CD14-positive monocyte (primary cell): ENCODE measurements around the gene MID1IP1. TPM values are rescaled to one million over a fixed set of nuclear protein-coding genes. Genes with fewer than 3 reads are reported as not detected.

ENCODE experiments used
- DNase-seq, 3 donors: peaks; one replicate each; pipeline ENCODE4 v3.0.0-alpha.2; 2011 to 2022
- H2AFZ ChIP-seq: 2 replicates; pipeline ENCODE4 v1.6.0; 2012; ENCODE audit warnings: mild to moderate bottlenecking, low read depth, low read length, inconsistent platforms; ENCODE audit not compliant: insufficient read depth, poor library complexity, severe bottlenecking
- H3K27ac ChIP-seq, 2 donors: 1 replicate in 1 of 2; 2 replicates in 1 of 2; pipeline ENCODE4 v1.5.1; 2012 to 2013; ENCODE audit warnings: low read length in 2 of 2, control low read depth in 1 of 2, inconsistent platforms in 1 of 2, low read depth in 1 of 2, mild to moderate bottlenecking in 1 of 2
- H3K27me3 ChIP-seq, 2 donors: one replicate each; pipeline versions ENCODE4 v1.6.0 to v1.6.1; 2011 to 2013; ENCODE audit warnings: low read length in 2 of 2; ENCODE audit not compliant: control insufficient read depth in 2 of 2, insufficient read depth in 2 of 2
- H3K36me3 ChIP-seq, 2 donors: replicated peaks in 1 of 2; 1 replicate in 1 of 2; 2 replicates in 1 of 2; pipeline versions ENCODE4 v1.5.1 to v1.6.1; 2012 to 2013; ENCODE audit warnings: low read length in 2 of 2, control low read depth in 1 of 2, inconsistent platforms in 1 of 2, mild to moderate bottlenecking in 1 of 2; ENCODE audit not compliant: insufficient read depth in 2 of 2, control insufficient read depth in 1 of 2
- H3K4me1 ChIP-seq, 2 donors: 1 replicate in 1 of 2; 2 replicates in 1 of 2; pipeline versions ENCODE4 v1.5.1 to v1.6.1; 2012 to 2013; ENCODE audit warnings: low read length in 2 of 2, control low read depth in 1 of 2, inconsistent platforms in 1 of 2, mild to moderate bottlenecking in 1 of 2, moderate library complexity in 1 of 2; ENCODE audit not compliant: insufficient read depth in 2 of 2, control insufficient read depth in 1 of 2
- H3K4me2 ChIP-seq: replicated peaks from 2 replicates; pipeline ENCODE3; 2012; ENCODE audit warnings: low read length, moderate library complexity, mild to moderate bottlenecking; ENCODE audit not compliant: poor library complexity, severe bottlenecking; ENCODE audit errors: extremely low read depth
- H3K4me3 ChIP-seq, 3 experiments: fragments of 200-600 bp in 1 of 3; sonication (generic) in 1 of 3; replicated peaks in 1 of 3; 1 replicate in 2 of 3; 2 replicates in 1 of 3; pipeline ENCODE4 v1.5.1; 2011 to 2013; ENCODE audit warnings: low read length in 3 of 3, mild to moderate bottlenecking in 3 of 3, control low read depth in 2 of 3, low read depth in 2 of 3, inconsistent platforms in 1 of 3, moderate library complexity in 1 of 3
- H3K79me2 ChIP-seq: 2 replicates; pipeline ENCODE4 v1.6.0; 2012; ENCODE audit warnings: mild to moderate bottlenecking, control low read depth, inconsistent platforms, low read length, moderate library complexity; ENCODE audit not compliant: insufficient read depth
- H3K9ac ChIP-seq: 2 replicates; pipeline ENCODE4 v1.6.0; 2017; ENCODE audit warnings: low read length, mild to moderate bottlenecking; ENCODE audit not compliant: insufficient read depth, poor library complexity, severe bottlenecking
- H3K9me3 ChIP-seq, 2 donors: replicated peaks in 1 of 2; 1 replicate in 1 of 2; 2 replicates in 1 of 2; pipeline versions ENCODE4 v1.5.1 to v1.6.1; 2012 to 2013; ENCODE audit warnings: low read length in 2 of 2, control low read depth in 1 of 2; ENCODE audit not compliant: control insufficient read depth in 1 of 2, insufficient read depth in 1 of 2
- H4K20me1 ChIP-seq: 2 replicates; pipeline ENCODE4 v1.6.0; 2012; ENCODE audit warnings: mild to moderate bottlenecking, low read length, control low read depth, moderate library complexity; ENCODE audit not compliant: insufficient read depth
- H3K27ac Mint-ChIP-seq, 7 donors: one replicate each; pipeline ENCODE4 v1.8.0; 2020; ENCODE audit warnings: mild to moderate bottlenecking in 7 of 7, mixed read lengths in 7 of 7, moderate library complexity in 6 of 7, inconsistent platforms in 2 of 7
- H3K27me3 Mint-ChIP-seq, 3 donors: one replicate each; pipeline ENCODE4 v1.8.0; 2021 to 2022; ENCODE audit warnings: low read depth in 3 of 3, mild to moderate bottlenecking in 3 of 3, mixed read lengths in 3 of 3, moderate library complexity in 3 of 3, inconsistent platforms in 1 of 3
- H3K36me3 Mint-ChIP-seq, 2 donors: one replicate each; pipeline ENCODE4 v1.8.0; 2020; ENCODE audit warnings: mixed read lengths in 2 of 2, inconsistent platforms in 1 of 2, mild to moderate bottlenecking in 1 of 2
- H3K4me1 Mint-ChIP-seq: one replicate; pipeline ENCODE4 v1.8.0; 2020; ENCODE audit warnings: mild to moderate bottlenecking, mixed read lengths
- H3K4me3 Mint-ChIP-seq, 2 donors: one replicate each; pipeline ENCODE4 v1.8.0; 2020; ENCODE audit warnings: mild to moderate bottlenecking in 2 of 2, mixed read lengths in 2 of 2, moderate library complexity in 1 of 2
- H3K9me3 Mint-ChIP-seq, 7 donors: one replicate each; pipeline ENCODE4 v1.8.0; 2020 to 2022; ENCODE audit warnings: mixed read lengths in 7 of 7, mild to moderate bottlenecking in 6 of 7, moderate library complexity in 6 of 7, inconsistent platforms in 2 of 7
- CTCF ChIP-seq: fragments of 200-600 bp; IDR thresholded peaks from one replicate; pipeline ENCODE4 v1.8.0; 2022; ENCODE audit warnings: antibody characterized with exemption, mild to moderate bottlenecking
- WGBS: methylation state at CpG from one replicate; pipeline ENCODE4 v1.1.5; 2013; ENCODE audit warnings: missing lambda C conversion rate; ENCODE audit not compliant: insufficient coverage; 5-methylcytosine and 5-hydroxymethylcytosine counted together
- intact Hi-C, 2 donors: fragments of 100-400 bp; cut with micrococcal nuclease; formaldehyde crosslinking; loops; one replicate each; pipeline versions ENCODE4 v1.15.0 to v1.15.1; 2023
- polyA plus RNA-seq, 3 donors: library from polyadenylated mRNA; depleted of rRNA in 1 of 3; unstranded in 2 of 3; stranded (reverse) in 1 of 3; fragments of 300-500 nt in 2 of 3; fragments of >200 nt in 1 of 3; fragmentation: Illumina TruSeq in 2 of 3; gene quantifications; 1 replicate in 2 of 3; 2 replicates in 1 of 3; pipeline ENCODE4 v1.2.3, GENCODE V29; 2012 to 2021

The MID1IP1 gene
- polyA plus RNA-seq, 3 donors = 48.4 to 138 (median 55.5) TPM

GRCh38 chrX:38831949-38832348, 30.7 kb downstream of the MID1IP1 start:
- H3K9me3 Mint-ChIP-seq = peaks cover 0 to under 1% (median 0%) of the 10 kb centered on the region in 7 donors
- no peaks in the 10 kb centered on the region for H4K20me1 ChIP-seq
- no CpG with 5 or more reads among the region's 2 CpGs for WGBS

GRCh38 chrX:38837389-38837788, 36.1 kb downstream of the MID1IP1 start:
- Histone ChIP-seq H3K79me2 (no peaks in the 10 kb centered on the region), H3K9ac (no peak overlapping the region), H2AFZ (no peak overlapping the region), H3K9me3 (no peaks in the 10 kb centered on the region), H3K4me1 (no peaks in the 10 kb centered on the region), H4K20me1 (no peaks in the 10 kb centered on the region), H3K27ac (no peak overlapping the region), H3K4me3 (no peak overlapping the region), H3K4me2 (no peak overlapping the region), H3K27me3 (peaks cover 0 to 2% of the 10 kb centered on the region in 2 donors), H3K36me3 (no peaks in the 10 kb centered on the region)
- intact Hi-C loops = no loop called here
- Mint-ChIP-seq H3K9me3 (no peaks in the 10 kb centered on the region), H3K27ac (no peak overlapping the region), H3K4me3 (no peak overlapping the region), H3K4me1 (no peaks in the 10 kb centered on the region), H3K36me3 (no peaks in the 10 kb centered on the region), H3K27me3 (no peaks in the 10 kb centered on the region)
- no peak for DNase-seq
- TF ChIP-seq CTCF = no peak
- WGBS = no CpG with 5 or more reads among the region's 2 CpGs

More at GRCh38 chrX:38831949-38832348, 30.7 kb downstream of the MID1IP1 start:
- H3K27me3 ChIP-seq = no peaks in the 10 kb centered on the region
- peaks cover 2% of the 10 kb centered on the region for H3K4me1 Mint-ChIP-seq
- no peaks in the 10 kb centered on the region for H3K4me1 ChIP-seq
- DNase-seq = no peak
- no peak for TF ChIP-seq CTCF
- no peaks in the 10 kb centered on the region for H3K27me3 Mint-ChIP-seq
- H3K79me2 ChIP-seq = no peaks in the 10 kb centered on the region
- intact Hi-C loops = no loop called here
- no peak overlapping the region for H2AFZ ChIP-seq
- H3K4me3 Mint-ChIP-seq = no peak overlapping the region
- no peaks in the 10 kb centered on the region for H3K36me3 ChIP-seq
- H3K4me3 ChIP-seq = no peak overlapping the region
- no peaks in the 10 kb centered on the region for H3K36me3 Mint-ChIP-seq
- H3K9ac ChIP-seq = no peak overlapping the region
- H3K27ac ChIP-seq = no peak overlapping the region
- no peaks in the 10 kb centered on the region for H3K9me3 ChIP-seq
- no peak overlapping the region for H3K27ac Mint-ChIP-seq
- no peak overlapping the region for H3K4me2 ChIP-seq
